Stimulated activated CD8-positive, alpha-beta memory T cell treated with anti-CD3 and anti-CD28 coated beads, Interleukin-15, amount 100 ng/mL, for 24 hours (primary cell): Measurements from ENCODE around the gene CDCP1.

Experiments
- DNase-seq: peaks from one replicate; pipeline ENCODE4 v3.0.0-alpha.2; 2020; ENCODE audit warnings: low read depth

CDCP1 gene

DNA sequence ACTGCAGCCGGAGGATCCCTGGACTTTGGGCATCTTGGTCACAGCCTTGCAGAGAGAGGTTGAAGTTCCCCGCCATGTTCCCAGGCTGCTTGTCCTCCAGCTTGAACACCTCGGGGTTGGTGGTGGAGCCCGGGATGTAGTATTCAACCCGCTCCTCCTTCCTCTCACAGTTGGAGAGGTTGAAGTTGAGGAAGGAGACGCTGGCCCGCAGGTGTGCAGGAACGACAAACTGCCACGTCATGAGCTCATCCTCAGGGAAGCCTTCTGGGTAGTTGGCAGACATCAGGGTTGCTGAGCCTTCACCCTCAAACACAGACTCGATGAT is 35.7 kb downstream of the CDCP1 start:
- no peak for DNase-seq

DNA sequence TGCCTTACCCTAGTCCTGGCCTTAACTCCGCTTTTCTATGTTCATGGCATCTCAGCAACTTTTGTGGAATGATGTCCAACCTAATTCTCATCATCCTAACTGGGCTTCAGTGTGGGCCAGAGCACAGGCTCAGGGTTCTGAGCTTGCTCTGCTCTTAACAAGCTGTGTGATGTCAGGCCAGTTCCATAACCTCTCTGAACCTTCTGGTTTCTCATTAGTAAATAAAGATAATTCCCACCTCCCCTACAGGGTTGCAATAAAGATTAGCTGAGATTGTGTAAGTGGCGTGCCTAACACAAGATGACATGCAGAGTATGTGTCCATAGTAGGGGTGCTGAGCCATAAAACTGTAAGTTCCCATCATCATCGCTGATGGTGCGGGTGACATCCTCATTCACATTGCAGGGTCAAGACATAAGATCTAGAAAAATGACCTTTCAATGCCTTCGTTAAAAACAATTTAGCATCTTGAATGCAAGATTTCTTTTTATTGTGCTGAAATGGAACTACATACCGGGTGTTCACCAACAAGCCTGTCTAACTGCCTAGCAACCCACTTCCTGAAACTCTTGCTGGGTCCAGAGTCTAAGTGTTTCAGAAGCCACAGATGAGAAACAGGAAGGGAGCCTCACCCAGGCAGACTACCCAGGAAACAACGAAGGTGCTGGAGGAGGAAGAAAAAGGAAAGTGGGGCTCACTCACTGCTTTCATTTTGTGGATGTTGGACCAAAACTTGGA is 36.2 kb downstream of the CDCP1 start:
- DNase-seq = no peak

DNA sequence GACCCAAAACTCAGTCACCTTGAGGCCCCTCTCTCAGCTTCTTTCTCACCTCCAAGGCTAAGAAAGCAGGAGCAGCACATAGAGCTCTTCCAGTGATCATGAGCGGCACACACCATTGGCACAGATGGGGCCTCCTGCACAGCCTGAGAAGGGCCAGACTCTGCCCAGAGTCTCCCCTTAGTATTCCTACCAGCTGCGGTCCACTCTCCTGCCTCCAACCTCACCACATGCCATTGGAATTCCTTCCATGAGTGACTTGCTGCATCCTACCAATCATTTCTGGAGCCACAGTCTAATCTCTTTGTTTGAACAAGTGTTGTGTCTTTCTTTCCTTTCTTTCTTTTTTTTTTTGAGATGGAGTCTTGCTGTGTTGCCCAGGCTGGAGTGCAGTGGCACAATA is 39.3 kb downstream of the CDCP1 start:
- DNase-seq = no peak

DNA sequence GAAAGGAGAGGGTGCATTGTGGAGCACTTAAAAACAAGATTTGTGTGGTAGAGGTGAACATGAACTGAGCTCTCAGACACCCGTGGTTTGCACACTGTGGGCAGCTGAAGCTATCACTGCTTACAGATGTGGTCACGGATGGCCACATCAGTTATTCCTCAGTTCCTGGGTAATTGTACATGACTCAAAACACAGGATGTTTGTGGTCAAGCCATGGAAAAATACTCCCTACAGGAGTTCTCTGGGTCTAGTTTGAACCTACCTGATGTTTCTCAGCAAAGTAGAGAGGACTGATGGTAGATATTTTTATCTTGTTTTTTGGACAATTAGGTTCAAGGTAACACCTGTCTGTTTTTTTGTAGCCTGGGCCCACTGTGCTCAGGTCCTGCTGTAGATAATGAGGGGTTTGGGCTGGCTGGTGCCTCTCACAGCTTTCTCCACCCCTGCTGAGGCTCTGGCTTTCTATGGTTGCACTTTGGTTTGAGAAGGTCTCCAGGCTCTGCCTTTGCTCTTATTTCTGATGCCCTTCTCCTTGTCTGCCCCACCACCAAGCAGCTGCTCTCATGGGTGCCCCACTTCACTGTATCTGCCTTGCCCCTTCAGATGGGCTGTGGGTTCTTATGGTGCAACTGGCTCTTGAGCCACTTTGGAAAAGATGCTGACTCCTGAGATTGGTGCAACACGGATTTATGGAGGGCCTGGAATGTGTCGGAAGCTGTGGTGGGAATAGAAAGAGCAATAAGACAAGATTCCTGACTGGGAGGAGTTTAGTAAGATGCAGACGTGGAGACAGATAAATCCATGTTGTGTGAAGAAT is 40.1 kb downstream of the CDCP1 start:
- peak; percentile 21 for DNase-seq

DNA sequence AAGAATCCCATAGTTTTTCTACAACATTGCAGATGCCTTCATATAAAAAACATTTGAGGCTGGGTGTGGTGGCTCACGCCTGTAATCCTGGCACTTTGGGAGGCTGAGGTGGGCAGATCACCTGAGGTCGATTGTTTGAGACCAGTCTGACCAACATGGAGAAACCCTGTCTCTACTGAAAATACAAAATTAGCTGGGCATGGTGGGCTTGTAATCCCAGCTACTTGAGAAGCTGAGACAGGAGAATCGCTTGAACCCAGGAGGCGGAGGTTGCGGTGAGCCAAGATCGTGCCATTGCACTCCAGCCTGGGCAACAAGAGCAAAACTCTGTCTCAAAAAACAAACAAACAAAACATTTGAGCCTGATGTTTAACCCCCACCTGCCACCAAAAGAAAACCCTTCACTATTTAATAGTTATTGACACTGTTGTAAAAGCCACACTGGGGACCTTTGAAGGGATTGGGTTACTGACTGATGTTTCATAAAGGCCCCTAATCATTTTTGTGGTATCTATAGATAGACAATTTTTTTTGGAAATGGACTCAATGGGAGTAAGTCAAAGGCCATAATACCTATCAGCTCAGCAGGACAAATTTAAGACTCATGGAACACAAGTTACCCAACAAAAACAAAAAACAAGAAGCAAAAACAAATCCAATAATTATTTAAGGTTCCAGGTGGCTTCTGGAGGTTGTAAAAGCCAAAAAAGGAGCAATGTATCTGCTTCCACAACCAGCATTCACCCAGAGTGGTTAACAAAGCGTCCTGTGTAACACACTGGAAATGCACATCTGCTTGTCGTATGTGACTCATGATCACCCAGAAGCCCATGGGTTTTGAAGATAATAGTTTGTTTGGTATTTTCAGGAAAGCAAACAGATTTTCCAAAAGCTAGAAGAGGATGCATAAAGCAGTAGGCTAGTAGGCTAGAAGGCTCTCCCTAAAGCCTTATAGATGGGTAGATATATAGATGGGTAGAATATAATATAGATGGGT is 41.2 kb downstream of the CDCP1 start:
- no peak for DNase-seq

DNA sequence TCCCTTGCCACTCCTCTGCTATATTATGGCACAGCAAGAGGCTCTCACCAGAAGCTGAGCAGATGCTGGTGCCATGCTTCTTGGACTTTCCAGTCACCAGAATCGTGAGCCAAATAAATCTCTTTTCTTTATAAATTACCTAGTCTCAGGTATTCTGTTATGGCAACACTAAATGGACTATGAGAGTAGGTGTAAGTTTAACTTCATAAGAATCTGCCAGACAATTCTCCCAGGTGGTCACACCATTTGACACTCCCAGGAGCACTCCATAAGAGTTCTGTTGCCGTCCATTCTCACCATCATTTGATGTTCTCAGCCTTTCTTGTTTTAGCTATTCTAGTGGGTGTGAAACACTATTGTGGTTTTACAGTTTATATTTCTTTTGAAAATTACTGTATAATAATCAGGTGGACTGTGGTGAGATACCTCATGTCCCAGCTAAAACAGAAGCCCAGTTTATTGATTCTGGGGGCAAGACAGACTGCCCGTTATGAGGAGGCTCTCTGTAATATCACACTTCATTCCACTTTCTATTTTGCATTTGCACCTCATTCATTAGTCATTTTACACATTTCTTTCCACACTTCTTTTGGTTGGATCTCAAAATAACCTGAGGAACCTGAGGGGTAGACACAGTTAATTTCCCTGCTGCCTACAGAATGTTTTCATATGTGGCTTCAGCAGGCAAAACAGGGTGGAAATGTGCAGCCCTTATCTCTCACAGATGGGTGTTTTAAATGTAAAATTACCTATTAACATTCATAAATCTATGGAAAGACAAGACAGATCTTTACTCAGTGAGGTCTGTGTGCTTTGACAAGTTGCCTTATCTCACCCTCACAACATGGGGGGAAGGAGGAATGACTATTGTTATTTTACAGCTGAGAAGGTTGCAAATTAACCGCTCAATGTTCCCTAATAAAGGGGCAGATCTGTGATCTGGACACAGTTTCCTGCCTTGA is 42.1 kb downstream of the CDCP1 start:
- no peak for DNase-seq

DNA sequence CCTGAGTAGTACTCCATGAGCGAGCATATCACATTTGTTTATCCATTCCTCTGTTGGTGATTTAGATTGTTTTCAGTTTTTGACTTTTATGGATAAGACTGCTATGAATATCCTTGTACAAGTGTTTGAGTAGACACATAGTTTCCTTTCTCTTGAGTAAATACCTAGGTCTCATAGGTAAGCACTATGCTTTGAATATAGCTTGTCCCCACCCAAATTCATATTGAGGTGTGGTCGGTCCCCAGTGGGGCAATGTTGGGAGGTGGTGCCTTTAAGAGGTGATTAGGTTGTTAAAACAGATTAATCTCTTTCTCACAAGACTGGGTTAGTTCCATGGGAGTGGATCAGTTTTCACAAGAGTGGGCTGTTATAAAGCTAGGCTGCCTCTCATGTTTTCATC is 42.8 kb downstream of the CDCP1 start:
- DNase-seq = no peak

DNA sequence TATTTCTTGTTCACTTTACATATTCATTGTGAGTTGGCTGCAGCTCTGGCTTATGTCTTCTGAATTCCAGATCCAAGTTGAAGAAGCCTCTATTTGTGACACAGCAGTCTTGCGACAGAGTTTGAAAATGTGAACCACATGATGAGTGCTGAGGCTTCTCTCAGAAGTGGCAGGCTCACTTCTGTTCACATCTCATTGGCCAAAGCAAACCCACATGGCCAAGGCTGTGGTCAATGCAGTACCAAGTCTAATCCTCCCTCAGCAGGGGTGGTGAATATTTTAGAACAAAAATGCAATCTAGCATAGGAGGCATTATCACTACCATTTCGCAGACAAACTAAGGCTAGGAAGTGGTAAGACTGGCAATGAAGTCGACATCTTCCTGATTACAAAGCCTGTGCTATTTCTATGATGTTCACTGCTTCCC is 45.2 kb downstream of the CDCP1 start:
- DNase-seq = no peak

DNA sequence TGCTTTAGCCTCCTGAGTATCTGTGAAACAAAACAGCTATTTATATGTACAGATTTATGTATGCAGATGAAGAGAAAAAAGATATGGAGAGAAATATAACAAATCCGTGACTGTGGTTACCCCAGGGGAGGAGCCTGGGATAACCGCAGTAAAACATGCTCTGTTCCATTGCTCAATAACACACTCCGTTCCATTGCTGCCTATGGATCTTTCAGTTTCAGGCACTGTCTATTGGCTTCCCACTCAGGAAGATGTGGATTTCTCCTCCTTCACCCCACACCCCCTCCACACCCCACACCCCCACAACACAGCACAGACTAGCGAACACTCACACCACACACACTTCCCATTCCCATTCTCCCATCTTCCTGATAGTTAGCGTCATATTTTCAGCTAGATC is 47.9 kb downstream of the CDCP1 start:
- no peak for DNase-seq

DNA sequence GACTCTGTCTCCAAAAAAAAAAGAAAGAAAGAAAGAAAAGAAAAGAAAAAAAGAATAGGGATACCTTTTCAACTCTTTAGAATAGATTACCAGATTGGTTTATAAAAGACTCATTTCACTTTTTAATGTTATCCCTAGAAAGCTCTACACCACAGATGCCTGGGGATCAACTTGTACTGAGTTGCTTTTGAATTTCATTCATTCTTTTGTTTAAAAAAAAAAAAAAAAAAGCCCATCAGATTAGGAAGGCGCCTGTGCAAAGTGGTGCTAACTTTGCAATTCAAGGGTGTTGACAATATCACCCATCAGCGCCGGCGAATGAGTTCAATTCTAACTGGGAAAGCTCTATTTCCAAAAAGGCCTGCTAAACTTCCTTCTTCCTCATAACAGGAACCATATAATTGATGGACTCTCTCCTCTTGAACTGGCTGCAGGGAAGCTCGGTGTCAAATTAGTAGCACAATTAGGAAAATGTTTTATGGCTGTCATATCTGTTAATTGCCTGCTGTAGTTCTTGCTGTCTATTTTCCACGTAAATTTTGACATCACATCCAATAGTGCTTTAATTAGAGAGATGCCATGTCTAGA is 48.8 kb downstream of the CDCP1 start:
- DNase-seq = no peak

DNA sequence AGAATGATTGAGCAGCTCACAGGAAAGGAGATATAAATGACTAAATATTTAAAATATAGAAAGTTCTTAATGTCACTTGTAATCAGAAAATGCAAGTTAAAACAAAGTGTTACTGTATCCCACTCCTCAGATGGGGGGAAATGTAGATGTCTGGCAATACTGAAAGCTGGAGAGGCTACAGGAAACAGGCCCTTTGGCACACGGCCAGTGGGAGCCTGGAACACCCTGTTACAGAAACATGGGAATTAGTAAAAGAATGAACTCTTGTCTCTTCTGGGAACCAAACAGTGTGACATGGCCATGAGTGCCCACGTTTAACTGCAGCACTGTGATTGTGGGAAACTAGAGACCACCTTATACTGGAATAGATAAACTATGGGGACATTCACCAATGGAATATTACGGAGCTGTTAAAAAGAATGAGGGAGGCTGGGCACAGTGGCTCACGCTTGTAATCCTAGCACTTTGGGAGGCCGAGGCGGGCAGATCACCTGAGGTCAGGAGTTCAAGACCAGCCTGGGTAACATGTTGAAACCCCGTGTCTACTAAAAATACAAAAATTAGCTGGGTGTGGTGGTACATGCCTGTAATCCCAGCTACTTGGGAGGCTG is 50.2 kb downstream of the CDCP1 start:
- DNase-seq = no peak

DNA sequence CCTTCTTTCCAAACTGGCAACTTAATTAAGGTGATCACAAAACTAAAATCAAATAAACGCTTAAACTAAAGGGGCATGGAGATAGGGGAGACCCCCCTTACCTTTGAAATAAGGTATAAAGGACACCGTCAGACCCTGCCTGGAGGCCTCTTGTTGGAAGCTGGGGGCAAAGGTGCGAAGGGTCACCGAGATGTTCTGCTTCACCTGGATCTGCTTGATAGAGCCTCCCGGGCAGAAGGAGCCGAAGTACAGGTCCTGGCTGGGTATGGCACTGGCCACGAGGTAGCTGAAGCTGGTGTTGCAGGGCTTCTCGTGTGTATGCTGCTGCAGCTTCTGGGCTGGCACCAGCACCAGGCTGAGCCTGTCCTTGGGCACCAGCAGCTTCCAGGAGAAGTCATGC is 53.0 kb downstream of the CDCP1 start:
- DNase-seq = no peak

DNA sequence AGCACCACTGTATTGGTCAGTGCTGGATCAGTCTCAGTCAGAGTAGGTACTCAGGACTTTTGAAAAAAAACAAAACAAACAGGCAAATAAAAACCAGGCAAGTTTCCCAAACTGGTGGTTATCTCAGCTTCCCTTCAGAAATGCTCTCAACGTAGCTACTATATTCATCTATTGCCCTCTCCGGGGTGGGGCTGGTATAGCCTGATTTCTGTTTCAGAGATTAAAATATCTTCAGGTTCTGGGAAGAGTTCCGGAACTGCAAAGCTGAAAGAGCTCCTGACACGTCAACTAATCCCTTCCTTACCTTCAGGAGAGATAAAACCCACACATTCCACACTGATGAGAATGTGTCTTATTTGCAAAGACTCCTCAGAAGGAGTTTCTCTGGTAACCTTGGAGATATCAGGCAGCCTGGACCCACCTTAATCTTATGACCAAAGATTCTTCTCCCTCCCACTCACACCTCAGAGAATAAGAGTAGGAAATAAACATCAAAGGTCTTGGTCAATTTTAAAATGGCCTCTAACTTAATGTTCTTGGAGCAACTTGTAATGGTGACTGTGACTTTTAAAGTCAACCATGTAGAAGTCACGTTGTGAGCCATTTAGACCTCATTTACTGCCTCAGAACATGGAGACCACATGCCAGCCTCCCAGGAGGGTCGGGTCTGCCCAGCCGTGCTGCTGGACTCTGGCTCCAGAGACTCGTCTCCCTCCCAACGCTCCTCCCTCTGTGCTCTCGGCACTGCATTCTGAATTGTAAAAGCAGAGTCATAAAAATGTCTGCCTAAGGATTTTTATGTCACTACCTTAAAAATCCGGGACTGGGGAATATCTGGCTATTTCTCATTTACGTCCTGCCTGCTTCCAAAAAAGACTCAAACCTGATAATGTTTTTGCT is 53.8 kb downstream of the CDCP1 start:
- no peak for DNase-seq

DNA sequence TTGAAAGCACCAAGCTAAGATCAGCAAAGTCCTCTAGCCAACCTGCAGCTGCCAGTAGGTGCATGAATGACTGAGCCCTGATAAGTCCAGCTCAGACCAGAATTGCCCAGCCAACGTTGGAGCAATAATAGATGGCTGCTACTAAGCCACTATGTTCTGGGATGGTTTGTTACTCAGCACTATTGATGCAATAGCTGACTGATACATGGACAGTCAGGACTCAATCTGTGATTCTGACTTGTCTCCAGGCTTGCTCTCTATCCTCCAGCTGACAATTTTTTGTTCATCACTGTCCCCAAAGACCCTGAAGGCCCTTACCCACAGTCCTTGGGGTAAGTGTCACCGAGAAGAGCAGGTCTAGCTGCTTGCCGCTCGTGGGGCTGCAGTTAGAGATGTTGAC is 55.3 kb downstream of the CDCP1 start:
- no peak for DNase-seq

DNA sequence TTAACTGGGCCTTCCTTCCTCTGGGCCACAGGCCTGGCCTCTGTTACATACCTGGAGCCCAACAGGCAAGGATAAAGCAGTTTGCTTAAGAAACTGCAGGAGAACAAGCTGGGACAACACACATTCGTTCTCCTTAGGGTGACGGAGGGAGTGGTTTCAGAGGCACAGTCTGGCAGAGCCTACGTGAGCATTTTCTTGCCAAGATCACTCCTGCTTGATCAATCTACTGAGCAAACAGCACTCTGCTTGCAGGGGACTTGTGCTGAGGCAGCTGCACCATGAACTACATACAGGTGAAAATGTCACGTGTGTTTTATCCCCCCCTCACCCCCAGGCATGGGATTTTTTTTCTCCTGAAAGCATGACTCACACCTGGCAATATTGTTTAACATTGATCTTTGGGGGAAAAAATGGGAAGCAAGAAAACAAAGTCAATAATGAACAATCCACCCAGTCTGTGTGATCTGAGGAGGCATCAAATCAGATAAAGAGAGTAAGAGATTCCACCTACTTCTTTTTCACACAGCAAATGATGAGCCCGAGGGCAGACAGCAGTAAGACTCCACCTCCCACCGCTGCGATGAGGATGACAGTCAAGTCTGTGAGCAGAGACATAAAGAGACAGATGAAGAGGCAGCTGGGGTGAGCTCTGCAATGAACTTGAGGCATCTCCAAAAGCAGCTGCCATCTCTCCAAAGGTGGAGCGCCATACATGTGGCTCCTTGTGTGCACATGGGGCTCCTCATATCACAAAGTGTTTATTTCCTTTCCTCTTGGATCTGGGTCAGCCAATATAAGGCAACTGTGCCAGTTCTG is 57.4 kb downstream of the CDCP1 start:
- DNase-seq = no peak

DNA sequence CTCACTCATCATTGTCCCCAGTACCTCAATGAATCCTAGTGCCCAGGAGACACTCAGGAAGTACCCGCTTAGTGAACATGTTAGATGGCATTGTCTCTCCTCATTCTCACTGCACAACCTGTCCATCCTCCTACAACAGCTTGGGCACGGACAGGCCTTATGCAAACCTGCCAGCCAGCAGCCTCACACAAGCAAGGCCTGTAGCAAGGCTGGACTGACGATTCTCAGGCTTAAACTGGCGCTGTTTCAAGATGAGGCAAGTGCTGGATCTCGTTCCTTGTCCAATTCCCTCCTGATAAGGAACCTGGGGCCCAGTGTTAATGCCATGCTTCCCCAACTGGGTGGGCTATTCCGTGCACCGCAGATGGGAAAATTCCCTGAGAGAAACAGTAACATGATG is 59.0 kb downstream of the CDCP1 start:
- no peak for DNase-seq

DNA sequence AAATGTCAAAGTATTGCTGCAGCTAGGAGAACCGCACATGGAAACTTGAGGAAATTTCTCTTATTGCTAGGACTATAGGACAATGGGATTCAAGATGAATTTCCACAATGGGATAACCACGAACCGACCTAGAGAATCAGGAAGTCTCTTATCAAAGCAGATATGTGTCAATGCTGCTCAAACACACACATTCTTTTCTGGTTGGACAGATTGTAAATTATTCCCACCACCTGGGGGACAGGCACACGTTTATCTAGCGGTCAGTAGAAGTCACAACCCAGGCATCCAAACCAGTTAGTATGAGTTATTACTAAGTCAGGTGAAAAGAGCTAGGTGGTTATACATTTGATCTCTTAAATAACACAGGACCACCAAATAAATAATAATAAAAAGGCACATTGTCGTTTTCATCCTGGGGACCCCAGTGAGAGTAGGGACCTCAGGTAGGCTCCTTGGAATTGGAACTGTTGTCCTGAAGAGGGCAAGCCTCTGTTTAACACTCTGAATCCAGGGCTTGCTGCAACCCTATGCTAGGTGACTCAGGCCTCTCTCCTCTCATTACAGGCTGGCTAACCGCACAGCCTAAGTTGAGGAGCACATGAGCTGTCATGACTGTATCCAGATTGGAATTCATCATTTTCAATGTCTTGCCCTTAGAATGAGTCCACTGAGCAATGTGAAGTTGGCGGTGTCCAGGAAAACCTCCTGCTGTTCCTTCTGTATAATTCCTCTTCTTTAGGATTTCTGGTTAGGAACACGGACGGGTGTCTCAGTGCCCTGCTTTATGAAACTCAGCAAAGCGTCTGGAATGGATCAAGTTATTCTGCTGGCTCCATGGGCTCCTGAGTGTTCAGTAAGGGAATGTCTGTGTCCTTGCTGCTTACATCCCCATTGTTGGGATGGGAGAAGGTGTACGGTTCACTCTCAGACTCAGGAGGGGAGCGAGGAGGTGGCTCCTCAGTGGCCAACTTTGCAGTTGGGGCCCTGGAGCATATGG is 61.1 kb downstream of the CDCP1 start:
- DNase-seq = no peak
